Fibroblast of skin of right quadriceps (primary cell): ENCODE results near the gene ADH1A.
"Not testable (repeated sequence)": the region's sequence is repeated elsewhere in the genome, so short reads cannot be mapped to it uniquely, and the experiment has no call there.

Source experiments
- DNase-seq: peaks from one replicate; pipeline ENCODE4 v3.0.0-alpha.2; 2013

Gene ADH1A

DNA sequence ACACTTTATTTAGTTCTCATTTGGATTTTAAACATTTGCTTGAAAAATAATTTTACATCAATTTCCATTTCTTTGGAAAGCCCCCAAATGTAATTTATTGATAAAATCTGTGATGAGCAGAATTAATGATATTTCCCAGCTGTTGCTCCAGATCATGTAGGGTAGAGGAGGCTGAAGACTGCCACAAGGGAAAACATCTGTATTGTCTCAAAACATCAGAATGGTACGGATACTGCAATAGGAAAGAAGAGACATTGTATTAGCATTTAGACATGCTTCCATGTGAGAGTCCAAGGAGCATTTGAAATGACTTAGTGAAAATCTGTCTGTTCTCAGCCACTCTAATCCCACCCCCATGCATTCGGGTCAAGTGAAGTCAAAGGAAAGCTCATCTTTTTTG lies 14.4 kb downstream of the ADH1A start:
- DNase-seq, result no peak

DNA sequence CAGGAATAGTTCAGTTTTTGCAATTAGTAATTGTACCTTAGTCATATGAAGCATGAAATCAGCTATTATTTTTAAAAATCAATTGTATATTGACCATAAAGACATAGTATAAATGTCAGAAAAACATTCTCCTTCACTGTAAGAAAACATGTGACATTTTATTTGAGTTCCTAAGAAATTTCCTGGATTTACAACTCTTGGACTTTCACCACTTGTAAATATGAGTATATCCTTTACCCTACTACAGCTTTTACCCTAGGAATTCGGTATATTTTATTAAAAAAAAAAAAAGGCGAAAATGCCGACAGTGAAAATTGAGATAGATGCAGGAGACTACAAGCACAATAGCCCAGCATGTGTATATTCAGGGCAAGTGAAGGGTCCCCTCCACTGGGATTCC lies 14.9 kb downstream of the ADH1A start:
- DNase-seq, result no peak

DNA sequence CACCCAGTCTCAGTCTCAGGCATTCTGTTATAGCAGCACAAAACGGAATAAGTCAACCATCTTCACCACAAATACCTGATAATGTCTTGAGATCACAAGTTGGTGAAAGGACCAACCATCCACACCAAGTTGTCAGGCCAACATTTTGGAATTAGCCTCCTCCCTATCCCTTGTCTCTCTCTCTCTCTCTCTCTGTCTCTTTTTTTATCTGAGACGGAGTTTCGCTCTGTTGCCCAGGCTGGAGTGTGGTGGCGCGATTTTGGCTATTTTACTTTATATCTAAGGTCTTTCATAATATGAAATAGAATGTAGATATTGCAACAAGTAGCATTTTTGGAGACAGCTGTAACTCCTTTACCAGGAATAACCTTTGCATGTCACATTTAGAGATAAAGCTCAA lies 15.7 kb downstream of the ADH1A start:
- DNase-seq, result no peak

DNA sequence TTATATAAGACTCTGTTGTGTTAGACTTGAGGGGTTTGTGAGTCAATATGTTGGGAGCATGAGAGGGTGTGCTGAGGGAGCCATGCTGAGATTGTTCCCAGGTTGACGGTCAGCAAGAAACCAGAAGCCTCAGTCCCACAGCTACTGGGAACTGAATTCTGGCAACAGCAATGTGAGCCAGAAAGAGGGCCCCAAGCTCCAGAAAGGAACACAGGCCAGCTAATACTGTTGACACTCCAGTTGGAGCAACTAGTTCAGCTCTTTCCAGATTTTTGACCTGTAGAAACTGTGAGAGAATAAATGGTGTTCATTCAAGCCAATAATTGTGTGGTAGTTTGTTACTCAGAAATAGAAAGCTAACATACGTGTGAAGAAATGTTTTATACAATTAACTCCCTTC lies 17.1 kb downstream of the ADH1A start:
- no peak for DNase-seq

DNA sequence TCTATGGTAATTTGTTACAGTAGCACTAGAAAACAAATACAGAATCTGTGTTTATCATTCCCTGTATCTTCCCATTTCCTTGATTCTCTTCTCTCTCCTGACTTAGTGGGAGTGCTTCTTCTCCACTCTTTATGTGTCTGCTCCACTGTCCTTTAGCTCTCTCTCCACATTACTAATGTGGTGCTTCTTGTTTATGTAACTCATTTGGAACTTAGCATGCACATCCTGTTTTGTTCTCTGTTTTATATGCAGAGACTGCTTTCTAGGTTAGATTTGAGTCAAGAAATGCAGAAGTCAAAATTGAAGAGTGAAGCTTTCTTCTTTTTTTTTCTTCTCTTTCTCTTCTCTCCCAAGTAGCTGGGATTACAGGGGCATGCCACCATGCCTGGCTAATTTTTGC lies 25.9 kb downstream of the ADH1A start:
- no peak for DNase-seq

DNA sequence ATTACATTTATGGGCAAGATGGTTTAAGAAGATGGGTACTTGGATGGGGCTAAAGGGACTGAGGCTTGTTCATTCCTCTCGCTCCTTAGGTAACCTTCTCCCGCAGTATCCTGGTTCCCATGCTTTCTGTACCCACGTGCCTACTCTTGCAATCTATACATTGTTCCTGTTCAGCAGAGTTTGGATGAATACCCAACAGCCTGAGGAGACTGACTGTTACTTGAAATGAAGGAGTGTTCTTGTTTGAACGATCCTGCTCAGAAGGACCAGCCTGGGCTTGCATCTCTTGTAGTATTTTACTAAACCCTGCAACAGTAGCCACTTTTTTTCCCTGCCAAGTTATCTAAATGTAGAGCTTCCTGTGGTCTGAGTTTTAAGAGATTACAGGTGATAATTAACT lies 38.0 kb downstream of the ADH1A start:
- DNase-seq, result no peak

DNA sequence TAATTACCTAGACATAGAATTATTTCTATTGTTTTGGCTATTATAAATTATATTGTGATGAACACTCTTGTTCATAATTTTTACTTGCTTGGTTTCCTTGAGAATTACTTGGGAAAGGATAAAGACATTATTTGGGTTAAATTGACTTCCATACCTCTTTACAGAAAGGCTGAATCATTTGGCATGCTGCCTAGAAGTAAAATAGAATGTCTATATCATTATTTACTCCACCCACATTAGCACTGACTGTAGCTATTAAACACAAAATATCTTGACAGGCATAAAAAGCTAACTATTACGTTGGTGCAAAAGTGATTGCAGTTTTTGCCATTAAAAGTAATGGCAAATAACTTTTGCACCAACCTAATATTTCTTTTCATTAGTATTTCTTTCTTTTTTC lies 42.1 kb downstream of the ADH1A start:
- DNase-seq, result peak; percentile 8

DNA sequence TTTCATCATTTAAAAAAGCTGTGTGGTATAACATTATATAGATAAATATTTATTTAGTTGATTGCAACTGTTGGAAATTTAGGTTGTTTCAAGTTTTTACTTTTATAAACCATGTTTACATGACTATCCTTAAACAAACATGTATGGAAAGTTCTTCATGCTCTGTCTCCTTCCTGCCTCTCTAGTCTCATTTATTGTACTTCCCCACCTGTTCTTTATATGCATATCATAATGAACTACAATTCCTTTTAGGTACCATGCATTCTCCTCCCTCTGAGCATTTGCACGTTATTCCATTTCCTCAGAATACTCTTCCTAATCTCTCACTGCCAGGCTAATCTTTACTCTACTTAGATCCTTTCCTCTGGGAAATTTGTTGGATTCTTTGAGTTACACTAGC lies 54.8 kb downstream of the ADH1A start:
- DNase-seq, result no peak

DNA sequence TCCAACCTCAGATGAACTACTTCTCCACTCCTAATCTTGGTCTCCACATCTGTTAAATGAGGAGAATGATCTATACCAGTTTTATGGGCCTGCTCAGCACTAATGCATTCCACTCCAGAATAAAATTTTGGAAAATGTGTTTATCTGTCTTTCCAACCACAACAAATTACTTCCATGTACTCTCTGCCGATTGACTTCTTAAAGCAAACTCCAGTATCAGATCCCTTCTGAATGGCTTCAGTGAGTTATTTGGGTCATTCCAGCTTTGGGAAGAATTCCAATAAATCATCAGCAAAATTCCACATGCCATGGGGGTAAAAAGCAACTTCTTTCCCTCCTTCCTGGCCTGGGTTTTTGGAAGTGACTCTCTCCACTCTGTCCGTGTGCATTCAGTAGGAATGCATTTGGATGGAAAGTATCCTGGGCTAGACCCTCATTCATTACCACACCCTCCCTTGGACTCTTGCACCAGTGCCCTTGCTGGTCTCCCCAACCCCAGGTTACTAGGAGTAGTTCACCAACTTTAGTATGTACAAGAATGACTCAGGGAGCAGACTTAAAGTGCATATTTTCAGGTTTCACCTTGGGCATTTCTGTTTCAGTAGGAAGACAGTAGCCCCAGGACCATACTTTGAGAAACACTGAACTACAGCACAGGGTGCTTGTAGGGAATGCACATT lies 56.3 kb downstream of the ADH1A start:
- DNase-seq, result peak; percentile 6

DNA sequence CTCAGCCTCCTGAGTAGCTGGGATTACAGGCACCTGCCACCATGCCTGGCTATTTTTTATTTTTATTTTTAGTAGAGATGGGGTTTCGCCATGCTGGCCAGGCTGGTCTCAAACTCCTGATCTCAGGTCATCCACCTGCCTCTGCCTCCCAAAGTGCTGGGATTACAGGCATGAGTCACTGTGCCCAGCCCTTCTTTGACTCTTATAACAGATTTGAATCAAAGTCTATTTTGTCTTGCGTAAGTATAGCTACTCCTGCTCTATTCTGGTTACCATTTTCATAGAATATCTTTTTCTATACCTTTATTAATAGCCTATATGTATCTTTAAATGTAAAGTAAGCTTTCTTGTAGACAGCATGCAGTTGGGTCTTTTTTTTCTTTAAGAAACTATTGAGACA lies 57.4 kb downstream of the ADH1A start:
- DNase-seq, result not testable (repeated sequence)

DNA sequence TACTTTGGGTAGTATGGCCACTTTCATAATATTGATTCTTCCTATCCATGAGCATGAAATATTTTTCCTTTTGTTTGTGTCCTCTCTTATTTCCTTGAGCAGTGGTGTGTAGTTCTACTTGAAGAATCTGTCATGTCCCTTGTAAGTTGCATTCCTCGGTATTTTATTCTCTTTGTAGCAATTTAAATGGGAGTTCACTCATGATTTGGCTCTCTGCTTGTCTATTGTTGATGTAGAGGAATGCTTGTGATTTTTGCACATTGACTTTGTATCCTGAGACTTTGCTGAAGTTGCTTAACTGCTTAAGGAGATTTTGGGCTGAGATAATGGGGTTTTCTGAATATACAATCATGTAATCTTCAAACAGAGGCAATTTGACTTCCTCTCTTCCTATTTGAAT lies 62.1 kb downstream of the ADH1A start:
- DNase-seq, result not testable (repeated sequence)

DNA sequence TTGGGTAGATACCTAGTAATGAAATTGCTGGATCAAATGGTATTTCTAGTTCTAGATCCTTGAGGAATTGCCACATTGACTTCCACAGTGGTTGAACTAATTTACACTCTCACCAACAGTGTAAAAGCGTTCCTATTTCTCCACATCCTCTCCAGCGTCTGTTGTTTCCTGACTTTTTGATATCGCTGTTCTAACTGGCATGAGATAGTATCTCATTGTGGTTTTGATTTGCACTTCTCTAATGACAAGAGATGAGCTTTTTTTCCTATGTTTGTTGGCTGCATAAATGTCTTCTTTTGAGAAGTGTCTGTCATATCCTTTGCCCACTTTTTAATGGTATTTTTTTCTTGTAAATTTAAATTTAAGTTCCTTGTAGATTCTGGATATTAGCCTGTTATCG lies 63.1 kb downstream of the ADH1A start:
- not testable (repeated sequence) for DNase-seq
